HepG2 (cell line): Measurements from ENCODE around the gene ADAMTS20. TPM values are rescaled to one million over a fixed set of nuclear protein-coding genes. Genes with fewer than 3 reads are reported as not detected.

Experiments
- ATAC-seq: fragments of 200-7000 bp; cut with Tn5 transposase; 3 replicates; pipeline ENCODE4 v1.9.1; 2020; ENCODE audit warnings: mild to moderate bottlenecking, moderate library complexity
- BruUV-seq: library from RNA; stranded (reverse); fragments of 400-500 nt; replicated peaks from 2 replicates; lab custom pipeline; 2021; lab: Mats Ljungman, UMichigan
- CTCF ChIA-PET: fragments of 300-600 bp; formaldehyde crosslinking; extraction: SDS; loops from one replicate; lab custom pipeline; 2021; ENCODE audit warnings: low total read pairs, inconsistent platforms, low intra/inter-chr PET ratio; lab: Yijun Ruan, JAX
- POLR2A ChIA-PET: fragments of 350-600 bp; sonication (Branson Sonifier 250); formaldehyde crosslinking; loops from one replicate; lab custom pipeline; 2020; ENCODE audit warnings: antibody characterized with exemption, inconsistent platforms; lab: Yijun Ruan, JAX
- DNase-seq: peaks from one replicate; pipeline ENCODE4 v3.0.0-alpha.2; 2015; ENCODE audit warnings: low spot score
- FAIRE-seq: peaks from 3 replicates; lab custom pipeline; 2011; peaks lifted over from hg19 to GRCh38; lab: Jason Lieb, UNC
- H2AFZ ChIP-seq: one replicate; pipeline ENCODE4 v1.6.1; 2011; ENCODE audit warnings: low read length, inconsistent platforms
- H3K27ac ChIP-seq: fragments of 300-600 bp; 3 replicates; pipeline ENCODE4 v1.8.0; 2011; ENCODE audit warnings: mixed run types, mild to moderate bottlenecking, mixed read lengths, low read length, inconsistent platforms; ENCODE audit not compliant: insufficient read depth; ENCODE audit errors: extremely low read length
- H3K27me3 ChIP-seq, 2 experiments: fragments of 200-600 bp in 1 of 2; 2 replicates in 1 of 2; 3 replicates in 1 of 2; pipeline versions ENCODE4 v1.6.0 to v1.8.0; 2011; ENCODE audit warnings: low read length in 2 of 2, mild to moderate bottlenecking in 2 of 2, moderate library complexity in 2 of 2, inconsistent platforms in 1 of 2; ENCODE audit not compliant: insufficient read depth in 2 of 2, control insufficient read depth in 1 of 2
- H3K36me3 ChIP-seq, 2 experiments: fragments of 200-600 bp in 1 of 2; replicated peaks in 1 of 2; 2 replicates in 1 of 2; 3 replicates in 1 of 2; pipeline versions ENCODE4 v1.5.1 to v1.8.0; 2011; ENCODE audit warnings: low read length in 2 of 2, inconsistent platforms in 1 of 2; ENCODE audit not compliant: insufficient read depth in 2 of 2, control insufficient read depth in 1 of 2
- H3K4me1 ChIP-seq: 2 replicates; pipeline ENCODE4 v1.5.1; 2012; ENCODE audit warnings: low read length, inconsistent platforms; ENCODE audit not compliant: insufficient read depth
- H3K4me2 ChIP-seq: 2 replicates; pipeline ENCODE4 v1.6.0; 2011; ENCODE audit warnings: low read depth, low read length, inconsistent platforms
- H3K4me3 ChIP-seq, 3 experiments: fragments of 200-600 bp in 1 of 3; sonication (generic), shearing (Covaris generic) in 1 of 3; replicated peaks in 1 of 3; 2 replicates each; pipeline ENCODE4 v1.5.1; 2011 to 2016; ENCODE audit warnings: low read length in 3 of 3, inconsistent platforms in 2 of 3, low read depth in 2 of 3, mild to moderate bottlenecking in 2 of 3, control low read depth in 1 of 3, mixed read lengths in 1 of 3; ENCODE audit not compliant: insufficient read depth in 1 of 3
- H3K79me2 ChIP-seq: one replicate; pipeline ENCODE4 v1.6.1; 2011; ENCODE audit warnings: low read length, inconsistent platforms; ENCODE audit not compliant: insufficient read depth
- H3K9ac ChIP-seq: 2 replicates; pipeline ENCODE4 v1.6.0; 2011; ENCODE audit warnings: mild to moderate bottlenecking, low read depth, low read length, inconsistent platforms; ENCODE audit not compliant: insufficient read depth
- H3K9me3 ChIP-seq: 2 replicates; pipeline ENCODE4 v1.5.1; 2012; ENCODE audit warnings: mild to moderate bottlenecking, low read length
- H4K20me1 ChIP-seq: 2 replicates; pipeline ENCODE4 v1.6.0; 2011; ENCODE audit warnings: inconsistent platforms, mild to moderate bottlenecking, low read length, moderate library complexity; ENCODE audit not compliant: insufficient read depth
- CBX1 ChIP-seq: IDR thresholded peaks from one replicate; pipeline ENCODE4 v1.6.1; 2016; ENCODE audit warnings: antibody characterized with exemption, low read depth
- FOXO4 ChIP-seq: sonication (generic); formaldehyde crosslinking; conservative IDR thresholded peaks from 2 replicates; pipeline ENCODE4 v1.8.1; 2023; ENCODE audit warnings: missing genetic modification reagents
- KLF15 ChIP-seq: sonication (generic); formaldehyde crosslinking; IDR thresholded peaks from 2 replicates; pipeline ENCODE4 v1.8.1; 2023; ENCODE audit warnings: borderline replicate concordance, mild to moderate bottlenecking, inconsistent platforms, missing genetic modification reagents, mixed read lengths
- STAG1 ChIP-seq: sonication (generic); formaldehyde crosslinking; IDR thresholded peaks from 2 replicates; pipeline ENCODE4 v1.4.0; 2020; ENCODE audit warnings: missing genetic modification reagents
- THAP11 ChIP-seq: IDR thresholded peaks from 2 replicates; pipeline ENCODE4 v1.6.1; 2016; ENCODE audit warnings: missing biosample characterization, missing genetic modification reagents
- ZFP37 ChIP-seq: sonication (generic); formaldehyde crosslinking; IDR thresholded peaks from 2 replicates; pipeline ENCODE4 v1.4.0; 2020; ENCODE audit warnings: missing genetic modification reagents, borderline replicate concordance
- ZFP41 ChIP-seq: sonication (generic); formaldehyde crosslinking; IDR thresholded peaks from 2 replicates; pipeline ENCODE4 v1.4.0; 2020; ENCODE audit warnings: mild to moderate bottlenecking, missing genetic modification reagents, borderline replicate concordance
- ZMYM2 ChIP-seq: sonication (generic); formaldehyde crosslinking; IDR thresholded peaks from 2 replicates; pipeline ENCODE4 v1.8.0; 2022; ENCODE audit warnings: mild to moderate bottlenecking, missing genetic modification reagents
- ZNF160 ChIP-seq: sonication (generic); formaldehyde crosslinking; IDR thresholded peaks from 2 replicates; pipeline ENCODE4 v1.8.0; 2022; ENCODE audit warnings: mild to moderate bottlenecking, inconsistent platforms, missing genetic modification reagents
- ZNF567 ChIP-seq: sonication (generic); formaldehyde crosslinking; IDR thresholded peaks from 2 replicates; pipeline ENCODE4 v1.8.1; 2023; ENCODE audit warnings: mild to moderate bottlenecking, missing genetic modification reagents, borderline replicate concordance
- WGBS: methylation state at CpG from one replicate; pipeline ENCODE4 v1.1.6; 2017; ENCODE audit warnings: low lambda C conversion rate; 5-methylcytosine and 5-hydroxymethylcytosine counted together
- in situ Hi-C: cut with HindIII; loops from 2 replicates; pipeline ENCODE4 v1.10.0; 2017; ENCODE audit warnings: low pct_unique_long_range_greater_than_20kb; ENCODE audit not compliant: extremely low pct_ligation_motif_present
- intact Hi-C: fragments of 100-400 bp; cut with micrococcal nuclease; formaldehyde crosslinking; loops from one replicate; pipeline ENCODE4 v1.10.0; 2022; ENCODE audit not compliant: unreplicated experiment
- polyA plus RNA-seq, 8 experiments: library from polyadenylated mRNA; depleted of rRNA in 3 of 8; stranded (reverse) in 7 of 8; unstranded in 1 of 8; fragments of >200 nt; fragmentation: Illumina TruSeq in 4 of 8; extraction: Trizol in 4 of 8; gene quantifications; 2 replicates each; pipeline versions ENCODE4 v1.2.1 to v1.2.3, GENCODE V29; 2011 to 2016; ENCODE audit warnings: low read depth in 4 of 8, missing spikeins in 1 of 8, mixed read lengths in 1 of 8; ENCODE audit not compliant: insufficient read depth in 1 of 8
- total RNA-seq, 5 experiments: library from RNA; depleted of rRNA; stranded (reverse); fragments of >200 nt; fragmentation: Illumina TruSeq; extraction: Trizol; gene quantifications; 2 replicates each; pipeline ENCODE4 v1.2.3, GENCODE V29; 2016; ENCODE audit warnings: low read depth in 1 of 5
- TF ChIP-seq, protein P1 (sequence below): sonication (generic); formaldehyde crosslinking; IDR thresholded peaks from 2 replicates; pipeline ENCODE4 v1.5.0; 2020; ENCODE audit warnings: mild to moderate bottlenecking, missing genetic modification reagents, moderate library complexity
- TF ChIP-seq, protein P2 (sequence below): sonication (generic); formaldehyde crosslinking; IDR thresholded peaks from 2 replicates; pipeline ENCODE4 v1.5.0; 2020; ENCODE audit warnings: missing genetic modification reagents, mild to moderate bottlenecking, borderline replicate concordance

The ADAMTS20 gene
- total and polyA plus RNA-seq, 2 of the 13 experiments (the other 11 are each of a cell fraction or from before 2014, with no cell fraction given): not detected

GRCh38 chr12:43501703-43502102 lies 50.3 kb downstream of the ADAMTS20 start:
- H3K36me3 ChIP-seq: no peaks in the 10 kb centered on the region
- intact Hi-C loops (loop anchor here (1.0 to 2.0 kb wide), 3 partner anchors 175 to 381 kb away; no protein-coding TSS in a partner anchor), in situ Hi-C loops (loop anchor here (10.0 to 25.0 kb wide), 3 partner anchors 173 to 386 kb away; no protein-coding TSS in a partner anchor)
- no peaks in the 10 kb centered on the region for H3K9me3 ChIP-seq
- 0% methylated on average over 2 of the region's 2 CpGs for WGBS
- BruUV-seq: no TSS peak
- no peak overlapping the region for H3K9ac ChIP-seq
- no peaks in the 10 kb centered on the region for H3K27me3 ChIP-seq
- H3K79me2 ChIP-seq: no peaks in the 10 kb centered on the region
- no peak overlapping the region for H2AFZ ChIP-seq
- no peak overlapping the region for H3K27ac ChIP-seq
- no peaks in the 10 kb centered on the region for H3K4me1 ChIP-seq
- POLR2A ChIA-PET: no interaction called here
- no peaks in the 10 kb centered on the region for H4K20me1 ChIP-seq
- ATAC-seq: no peak
- no peak for FAIRE-seq
- H3K4me3 ChIP-seq: no peak overlapping the region
- TF ChIP-seq ZMYM2: no peak
- TF ChIP-seq STAG1: peak; percentile 60
- TF ChIP-seq, protein P1, sequence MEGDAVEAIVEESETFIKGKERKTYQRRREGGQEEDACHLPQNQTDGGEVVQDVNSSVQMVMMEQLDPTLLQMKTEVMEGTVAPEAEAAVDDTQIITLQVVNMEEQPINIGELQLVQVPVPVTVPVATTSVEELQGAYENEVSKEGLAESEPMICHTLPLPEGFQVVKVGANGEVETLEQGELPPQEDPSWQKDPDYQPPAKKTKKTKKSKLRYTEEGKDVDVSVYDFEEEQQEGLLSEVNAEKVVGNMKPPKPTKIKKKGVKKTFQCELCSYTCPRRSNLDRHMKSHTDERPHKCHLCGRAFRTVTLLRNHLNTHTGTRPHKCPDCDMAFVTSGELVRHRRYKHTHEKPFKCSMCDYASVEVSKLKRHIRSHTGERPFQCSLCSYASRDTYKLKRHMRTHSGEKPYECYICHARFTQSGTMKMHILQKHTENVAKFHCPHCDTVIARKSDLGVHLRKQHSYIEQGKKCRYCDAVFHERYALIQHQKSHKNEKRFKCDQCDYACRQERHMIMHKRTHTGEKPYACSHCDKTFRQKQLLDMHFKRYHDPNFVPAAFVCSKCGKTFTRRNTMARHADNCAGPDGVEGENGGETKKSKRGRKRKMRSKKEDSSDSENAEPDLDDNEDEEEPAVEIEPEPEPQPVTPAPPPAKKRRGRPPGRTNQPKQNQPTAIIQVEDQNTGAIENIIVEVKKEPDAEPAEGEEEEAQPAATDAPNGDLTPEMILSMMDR (CRISPR knock-in tag): peak; percentile 41
- CTCF ChIA-PET: interaction anchor here (2.0 kb wide), 1 partner anchor 382 kb away, joined by 5 read pairs; no protein-coding TSS in a partner anchor
- no peak overlapping the region for H3K4me2 ChIP-seq
- DNase-seq: peak; percentile 3

DNA sequence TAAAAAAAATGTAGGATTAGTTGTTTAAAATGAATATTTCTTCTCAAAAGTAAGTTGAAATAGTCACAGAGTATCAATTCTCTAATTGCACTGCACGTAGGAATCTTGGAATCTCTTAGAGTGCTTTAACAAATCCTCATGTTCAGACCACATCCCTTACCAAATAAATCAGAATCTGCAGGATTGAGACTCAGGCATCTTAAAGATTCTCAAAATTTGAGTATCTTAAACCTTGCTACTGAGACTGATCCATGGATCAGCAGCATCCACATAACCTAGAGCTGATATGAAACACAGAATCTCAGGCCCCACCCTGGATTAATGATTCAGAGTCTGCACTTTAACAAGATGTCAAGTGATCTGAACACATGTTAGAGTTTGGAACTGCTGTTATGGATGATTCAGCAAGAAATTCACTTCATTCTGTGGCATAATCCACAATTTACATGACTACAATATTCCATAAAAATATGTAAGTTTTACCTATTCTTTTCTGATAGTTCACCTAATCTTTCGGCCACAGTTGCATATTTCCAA lies 58.7 kb downstream of the ADAMTS20 start:
- Histone ChIP-seq H3K36me3 (no peaks in the 10 kb centered on the region), H4K20me1 (no peaks in the 10 kb centered on the region), H3K79me2 (no peaks in the 10 kb centered on the region), H3K9me3 (no peaks in the 10 kb centered on the region), H3K9ac (no peak overlapping the region), H3K4me3 (no peak overlapping the region), H3K27ac (no peak overlapping the region), H3K27me3 (no peaks in the 10 kb centered on the region; a peak in 1 of 5 replicates), H2AFZ (no peak overlapping the region), H3K4me1 (no peaks in the 10 kb centered on the region), H3K4me2 (no peak overlapping the region)
- intact Hi-C loops: no loop called here
- FAIRE-seq (no peak), DNase-seq (no peak), ATAC-seq (no peak)
- WGBS: 2% methylated on average over 2 of the region's 2 CpGs
- ChIA-PET POLR2A (no interaction called here), CTCF (no interaction called here)
- no TSS peak for BruUV-seq
- in situ Hi-C loops: no loop called here
- TF ChIP-seq FOXO4 (CRISPR knock-in tag) (no peak), KLF15 (CRISPR knock-in tag) (no peak), ZFP41 (CRISPR knock-in tag) (no peak), ZFP37 (CRISPR knock-in tag) (no peak), ZNF567 (CRISPR knock-in tag) (no peak), CBX1 (no peak), THAP11 (CRISPR knock-in tag) (no peak), ZNF160 (CRISPR knock-in tag) (no peak)
- TF ChIP-seq, protein P2, sequence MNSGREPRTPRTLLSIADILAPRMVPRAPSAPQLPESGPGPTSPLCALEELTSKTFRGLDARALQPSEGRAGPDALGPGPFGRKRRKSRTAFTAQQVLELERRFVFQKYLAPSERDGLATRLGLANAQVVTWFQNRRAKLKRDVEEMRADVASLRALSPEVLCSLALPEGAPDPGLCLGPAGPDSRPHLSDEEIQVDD (CRISPR knock-in tag): no peak
